GM13976 (cell line): ENCODE results near the gene CYP2B6.

Source experiments
- DNase-seq: peaks from one replicate; pipeline ENCODE4 v3.0.0; 2012; ENCODE audit warnings: low spot score
- CTCF ChIP-seq: IDR thresholded peaks from 2 replicates; pipeline ENCODE4 v1.5.1; 2012; ENCODE audit warnings: borderline replicate concordance, mild to moderate bottlenecking; ENCODE audit not compliant: insufficient read depth; ENCODE audit errors: extremely low read depth, missing control alignments, control extremely low read depth
- in situ Hi-C: fragments of 300-500 bp; cut with MboI; formaldehyde crosslinking; loops from one replicate; pipeline ENCODE4 v1.12.0; 2022; ENCODE audit warnings: low sequenced_read_pairs, mixed read lengths, inconsistent platforms; ENCODE audit not compliant: unreplicated experiment

The CYP2B6 gene

GRCh38 chr19:40990972-40991381 is at the start of gene CYP2B6:
TSS of gene CYP2B6 (plus strand) at chr19:40991282. CDS start at chr19:40991306, 24 bp downstream.
- no peak for DNase-seq
- in situ Hi-C loops, result no loop called here

GRCh38 chr19:40941481-40942219 is 49.4 kb upstream of the CYP2B6 start:
- TF ChIP-seq CTCF, result no peak
- DNase-seq, result no peak
- in situ Hi-C loops, result no loop called here

More at GRCh38 chr19:40990972-40991381, at the start of gene CYP2B6:
- TF ChIP-seq CTCF, result no peak

GRCh38 chr19:40945645-40946044 is 45.4 kb upstream of the CYP2B6 start:
- TF ChIP-seq CTCF, result no peak
- in situ Hi-C loops, result no loop called here
- no peak for DNase-seq

- no peak for TF ChIP-seq CTCF
- no peak for DNase-seq
- in situ Hi-C loops, result no loop called here
Observed at GRCh38 chr19:40947114-40947513, 44.0 kb upstream of the CYP2B6 start.

- in situ Hi-C loops, result no loop called here
- no peak for DNase-seq
- TF ChIP-seq CTCF, result no peak
Observed at GRCh38 chr19:40947573-40947972, 43.5 kb upstream of the CYP2B6 start.

GRCh38 chr19:40948580-40949299 is 42.3 kb upstream of the CYP2B6 start:
- no peak for DNase-seq
- TF ChIP-seq CTCF, result no peak
- in situ Hi-C loops, result no loop called here
